Fibroblast of skin of back (primary cell): ENCODE data around the gene MAPK8.

Experiments
- DNase-seq: peaks from one replicate; pipeline ENCODE4 v3.0.0-alpha.2; 2013

MAPK8 gene

DNA sequence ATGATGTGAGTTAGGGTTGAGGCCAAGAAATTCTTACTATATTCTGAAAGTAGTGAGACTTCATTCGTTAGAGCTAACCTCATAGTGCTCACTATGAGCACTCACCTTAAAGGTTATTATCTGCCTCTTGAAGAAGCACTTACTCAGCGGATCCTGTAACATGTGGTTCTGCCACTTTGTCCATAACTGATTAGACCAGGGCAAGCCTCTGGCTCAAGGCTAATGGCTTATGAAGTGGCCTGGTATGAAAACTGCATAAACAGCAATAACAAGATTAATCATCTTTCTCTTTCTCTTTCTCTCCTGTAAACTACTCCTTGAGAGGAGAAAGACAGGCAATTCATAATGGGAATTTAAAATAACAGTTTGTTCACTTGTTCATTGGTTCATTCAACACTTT lies 82.8 kb downstream of the MAPK8 start:
- DNase-seq: no peak

DNA sequence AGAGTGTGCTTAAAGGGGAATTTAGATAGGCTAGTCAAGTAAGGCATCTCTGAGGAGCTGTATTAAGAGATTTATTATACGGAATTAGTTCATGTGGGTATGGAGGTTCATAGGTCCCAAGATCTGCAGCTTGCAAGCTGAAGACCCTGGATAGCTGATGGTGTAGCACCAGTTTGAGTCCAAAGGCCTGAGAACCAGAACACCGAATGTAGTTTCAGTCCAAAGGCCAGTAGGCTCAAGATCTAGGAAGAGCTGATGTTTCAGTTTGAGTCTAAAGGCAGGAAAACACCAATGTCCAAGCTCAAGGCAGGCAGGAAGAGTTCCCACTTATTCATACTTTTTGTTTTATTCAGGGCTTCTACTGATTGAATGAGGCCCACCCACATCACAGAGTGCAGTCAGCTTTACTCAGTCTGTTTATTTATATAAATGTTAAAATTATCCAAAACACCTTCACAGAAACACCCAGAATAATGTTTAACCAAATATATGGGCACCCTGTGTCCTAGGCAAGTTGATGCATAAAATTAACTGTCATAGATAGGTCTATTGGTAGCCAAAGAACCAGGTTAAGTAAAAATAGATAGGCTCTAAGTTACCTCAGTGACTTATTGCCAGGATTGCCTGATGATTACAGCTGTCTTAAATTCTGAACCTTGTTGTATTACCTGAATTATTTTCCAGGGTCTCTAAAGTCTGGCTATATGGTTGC lies 83.5 kb downstream of the MAPK8 start:
- no peak for DNase-seq

DNA sequence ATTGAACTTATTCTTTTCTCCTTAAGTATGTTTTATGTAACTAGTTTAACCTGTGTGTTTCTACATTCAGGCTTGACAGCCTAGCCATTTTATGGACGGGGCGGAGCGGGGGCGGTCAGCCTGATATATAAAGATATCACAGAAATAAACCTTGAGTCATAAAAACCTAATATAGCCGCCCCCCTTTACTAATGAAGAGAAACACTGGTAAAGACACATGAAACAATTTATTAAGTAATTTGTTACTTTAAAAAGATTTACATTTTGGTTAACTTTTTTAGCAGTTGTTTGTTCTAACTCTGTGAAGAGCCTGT lies 84.0 kb downstream of the MAPK8 start:
- no peak for DNase-seq

DNA sequence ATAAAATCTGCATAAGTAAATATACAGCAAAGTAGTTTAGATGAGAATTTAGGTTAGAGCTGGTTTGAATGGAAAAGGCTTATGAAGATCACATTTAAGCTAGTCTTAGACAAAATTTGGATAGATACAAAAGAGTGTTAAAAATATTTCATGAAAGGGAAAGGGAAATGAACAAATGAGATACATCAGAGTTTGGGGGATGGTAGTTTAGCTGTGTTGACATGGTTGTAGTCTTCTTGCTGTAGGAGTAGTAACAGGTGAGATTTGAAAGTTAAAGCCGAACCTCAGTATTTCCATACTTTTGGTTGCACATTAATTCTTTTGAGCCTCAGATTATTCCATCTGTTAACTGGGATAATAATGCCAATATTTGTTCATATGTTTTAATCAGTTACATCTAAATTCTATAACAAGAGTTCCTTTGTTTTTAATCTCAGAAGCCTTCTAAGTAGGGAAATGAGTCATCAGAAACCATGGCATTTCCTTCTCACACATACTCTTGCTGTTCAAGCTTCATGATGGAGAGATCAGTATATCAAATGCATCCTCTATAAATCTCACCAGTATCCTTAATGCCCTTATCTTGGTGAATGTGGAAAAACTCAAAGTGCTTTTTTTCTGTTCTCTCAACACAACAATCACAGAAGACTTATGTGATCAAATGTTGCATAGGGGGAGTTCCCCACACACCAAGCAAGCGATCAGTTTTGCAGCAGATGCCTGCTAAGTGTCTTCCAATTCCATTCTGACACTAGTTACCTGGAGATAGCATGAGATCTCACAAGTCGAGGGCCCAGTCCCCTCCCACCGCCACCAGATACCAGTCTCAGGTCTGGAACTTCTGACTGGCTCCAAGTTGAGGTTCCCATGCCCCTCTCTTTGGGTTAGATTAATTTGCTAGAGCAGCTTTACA lies 84.7 kb downstream of the MAPK8 start:
- DNase-seq: peak; percentile 73

DNA sequence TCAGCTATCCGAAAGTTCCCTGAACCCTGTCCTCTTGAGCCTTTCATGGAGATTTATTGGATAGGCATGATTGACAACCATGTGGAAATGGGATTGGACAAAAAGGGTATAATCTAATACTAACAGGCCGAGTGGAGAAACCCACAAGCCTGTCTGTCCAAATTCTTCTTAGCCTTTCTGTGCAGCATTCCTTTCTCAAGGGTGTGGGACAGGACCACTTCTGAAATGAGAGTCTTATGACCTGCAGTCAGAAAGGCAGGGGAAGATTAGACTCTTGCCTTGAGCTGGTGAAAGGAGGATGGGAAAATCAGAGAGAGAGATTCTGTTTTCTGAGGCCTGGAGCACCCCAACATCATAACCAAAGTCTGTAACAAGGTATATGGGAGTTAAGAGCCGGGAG lies 85.5 kb downstream of the MAPK8 start:
- DNase-seq: no peak

DNA sequence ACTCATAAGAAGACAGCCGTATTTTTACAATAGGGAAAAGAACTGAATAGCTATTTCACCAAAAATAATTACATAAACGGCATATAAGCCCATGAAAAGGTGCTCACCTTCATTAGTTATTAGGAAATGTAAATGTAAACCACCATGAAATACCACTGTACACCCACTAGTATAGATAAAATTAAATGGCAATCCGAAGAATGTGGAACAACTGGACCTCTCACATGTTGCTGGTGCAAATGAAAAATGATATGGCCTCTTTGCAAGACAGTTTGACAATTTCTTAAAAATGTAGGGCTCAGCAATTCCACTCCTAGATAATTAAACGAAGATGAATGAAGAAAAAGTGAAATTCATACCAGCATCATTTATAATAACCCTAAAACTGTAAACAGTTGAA lies 91.8 kb downstream of the MAPK8 start:
- no peak for DNase-seq

DNA sequence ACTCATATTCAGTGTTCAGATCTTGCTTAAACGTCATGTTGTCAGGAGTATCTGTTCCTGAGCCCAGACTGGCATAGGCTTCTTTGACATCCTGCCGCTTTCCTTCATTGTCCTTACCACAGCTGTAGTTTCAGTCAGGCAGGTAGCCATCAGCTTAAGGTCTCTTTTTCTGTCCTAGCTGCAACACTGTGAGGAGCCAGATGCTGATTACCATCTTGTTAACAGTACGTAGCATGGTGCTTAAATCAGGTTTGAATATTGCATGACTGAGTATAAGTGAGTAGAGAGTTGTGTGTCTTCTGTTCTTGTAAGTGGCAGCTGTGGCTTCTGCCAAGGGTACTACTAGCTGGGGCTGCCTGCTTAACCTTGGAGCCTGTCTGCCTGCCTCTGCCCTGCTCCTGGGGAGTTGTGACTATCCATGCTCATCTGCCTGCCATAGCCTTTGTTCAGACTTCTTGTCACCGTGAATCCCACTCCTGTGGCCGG lies 92.6 kb downstream of the MAPK8 start:
- DNase-seq: no peak

DNA sequence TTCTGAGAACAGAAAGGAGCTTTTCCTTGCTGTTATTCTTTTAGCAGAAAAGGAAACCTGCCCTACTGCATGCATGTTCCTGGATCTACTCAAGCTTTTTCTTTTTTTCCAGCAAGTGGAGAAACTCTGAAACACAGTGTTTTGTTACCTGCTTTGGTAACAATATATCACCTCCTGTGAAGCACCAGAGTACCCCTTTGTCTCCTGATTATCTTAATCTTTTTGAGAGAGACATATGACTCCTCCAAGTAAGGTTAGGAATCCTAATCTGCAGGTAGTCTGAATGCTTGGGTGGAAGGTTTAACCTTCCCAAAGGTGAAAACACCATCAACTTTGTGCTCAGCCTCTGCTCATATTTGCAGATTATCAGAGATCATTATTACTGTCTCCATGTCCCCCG lies 93.1 kb downstream of the MAPK8 start:
- DNase-seq: no peak

DNA sequence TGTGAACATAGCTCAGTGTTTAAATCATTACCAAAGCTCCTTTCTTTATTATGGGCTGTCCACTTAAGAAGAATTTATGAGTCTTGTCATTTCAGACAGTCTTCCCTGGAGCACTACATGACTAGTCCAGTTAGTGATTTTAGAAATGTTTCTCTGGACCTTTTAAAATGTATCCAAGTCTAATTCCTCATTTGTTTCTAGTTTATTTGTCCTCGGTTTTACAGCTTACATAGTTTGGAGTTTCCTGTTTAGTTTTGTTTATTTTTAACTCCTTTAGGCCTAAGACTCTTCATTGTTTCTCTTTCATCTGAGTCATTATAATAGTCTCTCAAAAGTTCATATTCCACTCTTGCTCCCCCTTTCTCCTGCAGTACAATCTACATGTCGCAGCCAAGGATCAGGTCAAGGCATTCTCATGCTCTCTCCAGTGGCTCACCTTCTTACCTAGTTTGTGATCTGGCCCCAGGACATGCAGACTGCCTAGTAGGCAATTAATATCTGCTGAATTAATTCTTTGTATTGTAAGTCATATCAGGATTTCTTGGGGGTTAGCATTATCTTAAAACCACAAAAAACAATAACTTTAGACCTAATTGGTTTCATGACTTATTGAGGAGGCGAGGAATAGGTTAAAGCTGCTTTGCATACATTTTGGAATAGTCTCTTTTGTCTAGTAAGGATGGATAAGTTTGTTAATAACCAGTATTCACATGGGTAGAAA lies 93.8 kb downstream of the MAPK8 start:
- DNase-seq: peak; percentile 68

DNA sequence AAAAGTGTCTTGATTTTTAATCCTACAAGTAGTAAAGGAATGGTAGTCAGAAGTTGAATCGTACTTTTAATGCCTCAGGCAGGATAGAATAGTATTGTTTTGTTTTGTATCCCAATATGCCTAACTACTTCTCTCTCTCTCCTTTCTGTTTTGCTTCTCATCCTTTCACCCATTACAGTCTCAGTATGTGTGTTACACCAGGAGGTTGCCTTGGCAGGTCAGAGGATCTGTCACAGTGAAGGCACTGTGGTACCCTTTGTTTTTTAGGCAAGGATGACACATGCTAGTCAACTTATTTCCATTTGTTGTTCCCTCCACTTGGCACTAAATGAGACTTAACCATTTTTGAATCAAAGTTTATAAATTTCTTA lies 94.4 kb downstream of the MAPK8 start:
- no peak for DNase-seq

DNA sequence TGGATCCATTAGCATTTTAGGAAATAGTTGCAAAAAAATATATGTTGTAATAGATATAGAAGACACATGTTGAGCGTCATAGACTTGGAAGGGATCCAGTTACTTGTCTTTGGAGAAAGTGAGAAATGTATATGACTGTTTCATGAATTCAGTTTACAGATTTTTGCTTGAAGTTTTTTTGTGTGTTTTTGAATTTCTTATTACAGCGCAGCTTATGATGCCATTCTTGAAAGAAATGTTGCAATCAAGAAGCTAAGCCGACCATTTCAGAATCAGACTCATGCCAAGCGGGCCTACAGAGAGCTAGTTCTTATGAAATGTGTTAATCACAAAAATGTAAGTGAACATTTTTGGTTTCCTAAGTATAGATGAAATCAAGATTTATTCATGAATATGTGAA lies 98.2 kb downstream of the MAPK8 start:
- no peak for DNase-seq

DNA sequence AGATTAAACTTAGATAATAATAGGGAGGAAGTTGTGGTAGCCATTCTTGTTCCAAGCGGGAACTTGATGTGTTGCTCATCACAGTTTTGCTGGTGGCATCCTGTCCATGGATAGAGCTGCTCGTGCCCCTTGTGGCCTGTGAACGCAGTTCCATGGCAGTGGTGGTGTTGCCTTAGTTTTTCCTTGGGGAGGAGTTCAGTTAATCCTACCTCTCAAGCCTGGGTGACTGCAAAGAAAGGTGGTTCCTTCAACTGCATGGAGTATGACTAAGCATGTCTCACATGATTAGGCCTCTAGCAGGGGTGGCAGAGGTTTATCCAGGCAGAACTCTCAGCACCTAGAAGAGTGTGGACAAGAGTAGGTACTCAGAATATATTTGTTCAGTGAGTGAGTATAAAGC lies 99.7 kb downstream of the MAPK8 start:
- peak; percentile 43 for DNase-seq

DNA sequence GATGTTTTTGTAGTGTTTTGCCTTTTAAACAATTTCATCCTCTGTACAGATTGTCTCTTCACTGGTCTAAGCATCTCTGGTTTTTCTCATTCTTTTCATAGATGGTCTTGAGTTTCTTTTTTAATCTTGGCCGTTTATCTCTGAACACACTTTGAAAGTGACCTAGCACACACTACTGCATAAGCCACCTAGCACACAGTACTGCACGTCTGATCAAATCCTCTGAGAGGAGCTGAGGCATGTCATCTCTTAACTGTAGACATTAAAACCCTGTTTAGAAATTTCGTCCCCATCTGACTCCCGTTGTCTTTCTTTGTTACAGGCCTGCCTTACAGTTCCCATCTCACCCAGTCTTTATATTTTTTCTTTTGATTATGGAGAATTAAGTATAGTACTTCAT lies 100.2 kb downstream of the MAPK8 start:
- DNase-seq: no peak

DNA sequence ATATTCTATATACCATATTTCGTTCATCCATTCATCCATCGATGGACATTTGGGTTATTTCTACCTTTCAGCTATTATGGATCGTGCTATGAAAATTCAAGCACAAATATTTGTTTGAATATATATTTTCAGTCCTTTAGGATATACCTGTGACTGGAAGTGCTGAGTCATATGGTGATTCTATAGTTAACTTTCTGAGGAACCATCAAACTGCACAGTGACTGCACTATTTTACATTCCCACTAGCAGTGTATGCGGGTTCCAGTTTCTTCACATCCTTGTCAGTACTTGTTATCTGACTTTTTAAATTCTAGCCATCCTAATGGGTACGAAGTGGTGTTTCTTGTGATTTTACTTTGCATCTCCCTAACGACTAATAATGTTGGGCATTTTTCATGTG lies 104.0 kb downstream of the MAPK8 start:
- DNase-seq: no peak

DNA sequence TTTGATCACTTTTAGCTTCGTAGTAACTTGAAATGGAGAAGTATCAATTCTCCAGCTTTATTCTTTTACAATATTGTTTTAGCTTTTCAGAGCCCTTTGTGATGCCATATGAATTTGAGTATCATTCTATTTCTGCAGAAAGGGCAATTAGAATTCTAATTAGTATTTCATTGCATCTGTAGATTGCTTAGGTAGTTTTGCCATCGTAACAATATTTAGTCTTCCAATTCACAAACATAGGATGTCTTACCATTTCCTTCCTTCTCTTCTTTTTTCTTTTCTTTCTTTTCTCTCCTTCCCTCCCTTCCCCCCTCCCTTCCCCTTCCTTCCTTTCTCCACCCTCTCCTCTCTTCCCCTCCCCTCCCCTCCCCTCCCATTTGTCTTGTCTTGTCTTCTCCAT lies 105.0 kb downstream of the MAPK8 start:
- no peak for DNase-seq

DNA sequence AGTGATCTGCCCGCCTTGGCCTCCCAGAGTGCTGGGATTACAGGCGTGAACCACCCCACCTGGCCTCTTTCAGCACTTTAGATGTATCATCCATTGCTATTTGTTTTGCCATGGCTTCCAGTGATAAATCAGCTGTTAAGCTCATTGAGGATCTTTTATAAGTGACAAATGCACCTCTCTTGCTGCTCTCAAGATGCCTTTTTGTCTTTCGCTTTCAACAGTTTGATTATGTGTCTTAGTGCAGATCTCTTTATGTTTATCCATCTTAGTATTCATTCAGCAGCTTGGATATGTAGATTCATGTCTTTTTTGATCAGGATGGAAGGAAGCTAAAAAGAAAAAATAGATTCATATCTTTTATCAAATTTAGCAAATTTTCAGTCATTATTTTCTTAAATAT lies 105.6 kb downstream of the MAPK8 start:
- no peak for DNase-seq

DNA sequence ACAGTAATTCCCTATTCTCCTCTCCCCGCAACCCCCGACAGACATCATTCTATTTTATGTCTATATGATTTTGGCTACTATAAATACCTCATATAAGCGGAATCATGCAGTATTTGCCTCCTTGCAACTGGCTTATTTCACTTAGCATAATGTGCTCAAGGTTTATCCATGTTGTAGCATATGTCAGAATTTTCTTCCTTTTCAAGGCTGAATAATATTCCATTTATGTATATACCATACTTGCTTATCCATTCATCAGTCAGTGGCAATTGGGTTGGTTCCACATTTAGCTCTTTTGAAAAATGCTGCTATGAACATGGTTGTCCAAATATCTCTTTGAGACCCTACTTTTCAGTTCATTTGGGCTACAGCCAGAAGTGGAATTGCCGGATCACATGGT lies 106.5 kb downstream of the MAPK8 start:
- no peak for DNase-seq

DNA sequence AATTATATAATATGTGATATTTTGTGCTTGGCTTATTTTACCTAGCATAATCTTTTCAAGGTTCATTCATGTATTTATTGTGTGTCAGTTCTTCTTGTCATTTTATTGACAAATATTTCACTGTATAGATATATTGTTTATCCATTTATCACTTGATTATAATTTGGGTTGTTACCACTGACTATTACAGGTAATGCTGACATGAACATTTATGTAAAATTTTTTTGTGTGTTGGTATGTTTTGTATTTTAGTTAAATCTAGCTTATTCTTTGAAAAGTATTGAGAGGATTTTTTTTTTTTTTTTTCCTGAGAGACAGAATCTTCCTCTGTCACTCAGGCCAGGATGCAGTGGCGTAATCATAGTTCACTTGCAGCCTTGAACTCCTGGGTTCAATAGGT lies 107.7 kb downstream of the MAPK8 start:
- no peak for DNase-seq

DNA sequence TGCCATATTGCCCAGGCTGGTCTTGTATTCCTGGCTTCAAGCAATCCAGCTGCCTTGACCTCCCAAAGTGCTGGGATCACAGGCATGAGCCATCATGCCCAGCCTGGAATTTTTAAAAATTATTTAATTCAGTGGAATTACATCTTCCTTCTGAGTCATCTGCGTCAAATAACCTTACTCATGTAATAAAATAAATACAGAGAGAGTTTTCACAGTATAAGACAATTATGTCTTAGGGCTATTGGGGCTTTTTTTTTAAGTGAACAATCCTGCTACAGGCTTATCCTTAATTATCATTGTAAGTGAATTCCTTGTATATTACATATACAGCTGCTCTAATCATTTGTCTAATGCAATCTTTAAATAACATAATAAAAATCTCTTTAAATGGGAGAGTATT lies 108.3 kb downstream of the MAPK8 start:
- DNase-seq: peak; percentile 78

DNA sequence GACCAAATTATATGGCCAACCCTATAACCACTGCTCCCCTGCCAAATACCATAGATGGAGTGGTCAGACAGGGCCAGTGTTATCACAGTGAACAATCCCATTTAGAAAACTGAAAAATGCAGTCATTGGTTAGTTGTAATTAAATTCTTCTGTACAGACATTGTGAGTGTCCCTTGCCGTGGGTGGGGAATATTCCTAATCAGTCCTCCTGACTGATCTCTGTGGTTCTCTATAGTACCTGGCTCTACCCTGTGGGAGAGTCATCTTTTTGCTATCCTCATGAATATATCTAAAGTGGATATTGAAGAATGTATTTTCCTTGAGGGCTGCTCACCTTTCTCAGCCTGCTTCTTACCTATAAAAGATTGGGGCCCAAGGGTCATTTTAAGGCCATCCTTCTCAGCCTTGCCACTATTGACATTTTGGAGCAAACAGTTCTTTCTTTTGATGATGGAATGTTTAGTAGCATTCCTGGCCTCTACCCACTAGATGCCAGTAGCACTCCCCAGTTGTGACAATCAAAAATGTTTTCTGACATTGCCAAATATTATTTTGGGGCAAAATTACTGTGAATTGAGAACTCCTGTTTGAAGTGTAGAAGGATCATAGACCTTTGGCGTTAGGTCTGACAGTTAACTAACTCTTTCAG lies 110.2 kb downstream of the MAPK8 start:
- no peak for DNase-seq

DNA sequence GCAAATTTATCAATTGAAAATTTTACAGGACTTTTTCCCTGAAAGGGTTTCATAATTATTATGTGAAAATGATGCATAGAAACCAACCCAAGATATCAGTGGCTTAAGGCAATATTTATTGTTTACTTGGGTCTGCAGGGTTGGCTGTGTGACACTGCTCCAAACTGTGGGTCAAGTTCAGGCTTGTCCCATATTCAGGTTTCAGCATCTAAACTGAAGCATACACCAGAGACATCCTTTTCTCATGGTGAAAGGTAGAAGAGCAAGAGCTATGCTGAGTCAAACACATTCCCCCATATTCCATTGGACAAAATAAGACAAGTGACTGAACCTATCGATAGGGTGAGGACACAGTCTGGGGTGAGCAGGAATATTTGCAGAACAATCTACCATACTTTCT lies 110.9 kb downstream of the MAPK8 start:
- no peak for DNase-seq

DNA sequence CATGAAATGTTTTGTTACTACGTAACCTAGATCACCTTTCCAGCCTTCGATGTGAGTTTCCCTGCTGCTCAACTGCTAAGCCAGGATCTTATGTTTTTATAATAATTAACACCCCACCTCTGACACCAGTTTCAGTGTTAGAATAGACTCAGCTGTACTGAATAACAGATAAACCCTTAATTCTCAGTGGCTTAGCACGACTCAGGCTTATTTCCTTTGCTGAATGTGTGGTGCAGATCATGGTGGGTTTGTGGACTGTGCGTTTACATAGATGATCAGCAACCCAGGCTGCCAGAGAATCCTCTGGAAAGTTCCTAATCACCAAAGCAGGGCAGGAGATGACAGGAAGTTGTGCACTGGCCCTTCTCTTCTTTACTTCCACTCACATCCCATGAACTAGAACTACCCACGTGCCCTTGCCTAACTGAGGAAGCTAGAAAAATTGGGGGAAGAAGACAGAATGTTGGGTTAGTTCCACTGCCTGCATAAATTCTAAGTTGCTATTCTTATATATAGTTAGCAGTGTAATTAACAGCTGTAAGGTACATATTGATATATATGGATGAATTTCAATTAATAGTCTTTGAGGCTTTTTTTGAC lies 111.8 kb downstream of the MAPK8 start:
- DNase-seq: no peak

DNA sequence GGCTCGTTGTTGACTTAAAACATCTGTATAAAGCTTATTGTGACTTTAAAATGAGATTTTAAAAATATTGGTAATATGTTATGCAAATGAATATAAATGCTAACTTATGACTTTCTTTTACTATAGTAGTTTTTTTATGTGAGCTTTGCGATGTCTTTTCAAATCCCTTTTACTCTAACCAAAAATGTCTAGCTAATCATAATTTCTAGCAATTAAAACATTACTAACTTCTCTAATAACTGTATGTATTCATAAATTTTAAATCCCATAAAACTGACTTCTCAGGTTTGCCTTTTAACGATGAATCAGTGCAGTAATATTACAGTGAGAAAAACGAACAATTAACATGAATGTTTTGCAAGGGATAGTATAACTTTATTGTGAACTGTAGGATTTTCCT lies 113.2 kb downstream of the MAPK8 start:
- DNase-seq: no peak
